ENCODE results near the gene COL6A3.

- TF ChIP-seq CTCF (IDR thresholded peaks at IDR 0.05) = no peak
- no peak for TF ChIP-seq POLR2A (IDR thresholded peaks at IDR 0.05)
These were observed 118.0 kb downstream of the COL6A3 start for GRCh38 chr2:237295889-237296480.

Data from lower leg skin (tissue), 3 donors.